CD4-positive, CD25-positive, alpha-beta regulatory T cell (primary cell): Measurements from ENCODE around the gene NAV2. TPM values are rescaled to one million over a fixed set of nuclear protein-coding genes. Genes with fewer than 3 reads are reported as not detected.

Source experiments
- ATAC-seq, 2 donors: fragments of 150-1000 bp; cut with Tn5 transposase; one replicate each; pipeline ENCODE4 v1.10.0; 2021; ENCODE audit warnings: low read depth in 2 of 2, moderate number of reproducible peaks in 2 of 2, moderate library complexity in 1 of 2
- DNase-seq, 3 donors: peaks; one replicate each; pipeline versions ENCODE4 v3.0.0 to v3.0.0-alpha.2; 2012 to 2022; ENCODE audit warnings: mixed read lengths in 1 of 3
- H3K27ac ChIP-seq: one replicate; pipeline ENCODE4 v1.7.0; 2013; ENCODE audit warnings: mild to moderate bottlenecking, low read length; ENCODE audit not compliant: insufficient read depth, poor library complexity, severe bottlenecking
- H3K27me3 ChIP-seq: one replicate; pipeline ENCODE4 v1.7.0; 2013; ENCODE audit warnings: low read length; ENCODE audit not compliant: control insufficient read depth, insufficient read depth
- H3K36me3 ChIP-seq: one replicate; pipeline ENCODE4 v1.7.0; 2013; ENCODE audit warnings: mild to moderate bottlenecking, low read length, moderate library complexity; ENCODE audit not compliant: control insufficient read depth, insufficient read depth
- H3K4me1 ChIP-seq: 2 replicates; pipeline ENCODE4 v1.7.0; 2013; ENCODE audit warnings: mild to moderate bottlenecking, low read length; ENCODE audit not compliant: insufficient read depth, control insufficient read depth, poor library complexity, severe bottlenecking
- H3K4me3 ChIP-seq: one replicate; pipeline ENCODE4 v1.7.0; 2013; ENCODE audit warnings: low read depth, mild to moderate bottlenecking, low read length, moderate library complexity
- H3K9me3 ChIP-seq, 2 experiments: 1 replicate in 1 of 2; 2 replicates in 1 of 2; pipeline ENCODE4 v1.7.0; 2013; ENCODE audit warnings: low read length in 2 of 2, mild to moderate bottlenecking in 1 of 2, moderate library complexity in 1 of 2; ENCODE audit not compliant: control insufficient read depth in 2 of 2
- H3K27ac Mint-ChIP-seq, 3 donors: one replicate each; pipeline ENCODE4 v1.8.0; 2020 to 2022; ENCODE audit warnings: mild to moderate bottlenecking in 3 of 3, mixed read lengths in 3 of 3, moderate library complexity in 2 of 3
- H3K27me3 Mint-ChIP-seq: one replicate; pipeline ENCODE4 v1.8.0; 2022; ENCODE audit warnings: mild to moderate bottlenecking, mixed read lengths
- H3K36me3 Mint-ChIP-seq: one replicate; pipeline ENCODE4 v1.8.0; 2020; ENCODE audit warnings: mixed read lengths
- H3K4me1 Mint-ChIP-seq, 4 donors: one replicate each; pipeline ENCODE4 v1.8.0; 2020 to 2022; ENCODE audit warnings: mixed read lengths in 4 of 4, mild to moderate bottlenecking in 1 of 4
- H3K4me3 Mint-ChIP-seq, 4 donors: one replicate each; pipeline ENCODE4 v1.8.0; 2020 to 2022; ENCODE audit warnings: mild to moderate bottlenecking in 4 of 4, mixed read lengths in 4 of 4, moderate library complexity in 3 of 4
- H3K9me3 Mint-ChIP-seq, 7 donors: one replicate each; pipeline ENCODE4 v1.8.0; 2020 to 2022; ENCODE audit warnings: mixed read lengths in 7 of 7, mild to moderate bottlenecking in 3 of 7, moderate library complexity in 2 of 7
- polyA plus RNA-seq, 4 donors: library from polyadenylated mRNA; unstranded; fragments of 300-500 nt; fragmentation: Illumina TruSeq; gene quantifications; one replicate each; pipeline ENCODE4 v1.2.3, GENCODE V29; 2021
- total RNA-seq: library from RNA; stranded (reverse); gene quantifications from one replicate; pipeline ENCODE4 v1.2.3, GENCODE V29; 2022

The NAV2 gene
- total and polyA plus RNA-seq, 5 donors from 2014 or later, result 0.14 to 0.59 (median 0.36) TPM; not detected in 2

DNA sequence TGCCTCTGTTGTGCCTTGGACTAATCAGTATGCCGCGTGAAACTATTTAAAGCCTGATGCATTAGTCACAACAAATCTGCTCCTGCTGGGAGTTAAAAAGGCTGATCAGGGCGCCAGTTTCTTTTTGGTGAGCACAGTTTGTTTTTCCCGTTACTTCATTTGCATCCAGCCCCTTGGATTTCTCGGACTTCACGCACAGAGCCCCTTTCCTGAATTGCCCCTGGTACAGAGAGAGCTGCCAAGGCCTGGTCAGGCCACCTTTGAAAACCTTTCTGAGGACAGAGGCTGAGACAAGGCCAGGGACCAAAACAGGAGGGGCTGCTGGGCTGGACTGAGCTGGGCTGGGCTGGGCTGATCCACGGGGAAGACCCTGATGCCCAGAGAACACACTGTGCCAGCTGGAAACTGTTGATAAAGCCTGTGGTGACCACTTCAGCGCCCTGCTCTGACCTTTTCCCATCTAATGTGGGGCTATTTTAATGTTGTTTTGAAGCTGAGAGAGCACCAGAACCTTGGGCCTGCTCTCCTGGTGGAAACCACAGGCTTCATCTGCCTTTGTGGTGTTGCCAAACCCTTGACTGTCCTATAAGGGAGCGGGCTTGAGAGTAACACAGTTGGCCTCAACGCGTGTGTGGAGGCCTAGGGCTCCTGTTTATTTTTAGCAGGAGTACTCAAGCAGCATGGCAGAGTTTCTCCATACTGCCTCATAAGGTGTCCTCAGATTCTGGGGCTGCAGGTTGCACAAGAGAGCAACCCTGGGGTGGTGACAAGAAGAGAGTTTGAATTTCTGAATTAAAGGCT lies 44.2 kb downstream of the NAV2 start:
- DNase-seq (no peak), ATAC-seq (no peak)
- peaks cover 17% of the 10 kb centered on the region for H3K27me3 Mint-ChIP-seq
- H3K4me3 ChIP-seq, result no peak overlapping the region
- H3K27ac Mint-ChIP-seq, result peak overlapping the region in 1 of 3 donors; percentile 71
- H3K27ac ChIP-seq, result no peak overlapping the region
- H3K4me1 ChIP-seq, result no peaks in the 10 kb centered on the region
- peaks cover under 1% of the 10 kb centered on the region for H3K27me3 ChIP-seq
- no peaks in the 10 kb centered on the region for H3K36me3 ChIP-seq
- peaks cover 0 to 6% (median 0%) of the 10 kb centered on the region in 7 donors for H3K9me3 Mint-ChIP-seq
- H3K4me1 Mint-ChIP-seq, result no peaks in the 10 kb centered on the region
- no peaks in the 10 kb centered on the region for H3K9me3 ChIP-seq
- no peaks in the 10 kb centered on the region for H3K36me3 Mint-ChIP-seq
- H3K4me3 Mint-ChIP-seq, result no peak overlapping the region

DNA sequence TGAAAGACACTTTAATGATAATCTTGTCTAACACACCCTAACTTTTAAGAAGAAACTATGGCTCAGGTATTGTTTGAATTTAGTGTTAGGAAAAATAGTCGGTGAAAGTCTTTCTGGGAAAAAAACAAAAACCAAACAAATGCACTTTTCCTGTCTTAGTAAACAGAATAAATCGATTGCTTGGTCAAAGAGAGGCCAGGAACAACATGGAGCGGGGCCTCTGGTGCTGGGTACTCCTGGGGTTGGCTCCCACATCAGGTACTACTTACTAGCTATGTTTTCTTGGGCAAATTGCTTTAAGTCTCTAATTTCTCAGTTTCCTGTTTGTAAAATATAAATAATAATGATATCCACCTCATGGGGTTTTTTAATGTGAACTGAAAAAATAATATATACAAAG lies 46.8 kb downstream of the NAV2 start:
- Histone ChIP-seq H3K27me3 (no peaks in the 10 kb centered on the region), H3K4me3 (no peak overlapping the region), H3K4me1 (no peaks in the 10 kb centered on the region), H3K36me3 (no peaks in the 10 kb centered on the region), H3K9me3 (no peaks in the 10 kb centered on the region), H3K27ac (no peak overlapping the region)
- H3K36me3 Mint-ChIP-seq, result no peaks in the 10 kb centered on the region
- no peak for ATAC-seq
- DNase-seq, result no peak
- H3K9me3 Mint-ChIP-seq, result peaks cover 0 to 6% (median 0%) of the 10 kb centered on the region in 7 donors
- H3K4me1 Mint-ChIP-seq, result no peaks in the 10 kb centered on the region
- no peak overlapping the region for H3K4me3 Mint-ChIP-seq
- H3K27me3 Mint-ChIP-seq, result peaks cover 13% of the 10 kb centered on the region
- no peak overlapping the region for H3K27ac Mint-ChIP-seq

DNA sequence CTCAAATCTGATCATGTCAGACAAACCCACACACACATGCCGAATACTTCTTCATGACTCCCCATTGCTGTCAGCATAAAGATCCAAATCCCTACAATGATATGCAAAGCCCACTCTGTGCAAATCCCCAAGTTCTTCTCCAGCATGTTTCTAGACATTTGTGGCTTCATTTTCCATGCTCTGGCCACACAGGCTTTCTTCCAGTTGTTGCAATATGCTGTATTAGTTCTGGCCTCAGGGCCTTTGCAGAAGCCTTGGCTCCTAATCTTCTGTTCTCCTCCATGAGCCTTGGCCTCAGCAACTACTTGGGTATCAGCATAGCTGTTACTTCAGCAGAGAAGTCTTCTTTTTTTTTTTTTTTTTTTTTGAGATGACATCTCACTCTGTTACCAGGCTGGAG lies 49.6 kb downstream of the NAV2 start:
- Histone ChIP-seq H3K36me3 (no peaks in the 10 kb centered on the region), H3K27me3 (peaks cover 3% of the 10 kb centered on the region), H3K4me3 (no peak overlapping the region), H3K27ac (no peak overlapping the region), H3K9me3 (no peaks in the 10 kb centered on the region), H3K4me1 (no peaks in the 10 kb centered on the region)
- no peak for ATAC-seq
- Mint-ChIP-seq H3K27ac (no peak overlapping the region), H3K27me3 (peaks cover 21% of the 10 kb centered on the region), H3K9me3 (peaks cover 0 to 3% (median 0%) of the 10 kb centered on the region in 7 donors), H3K4me3 (no peak overlapping the region), H3K36me3 (no peaks in the 10 kb centered on the region), H3K4me1 (no peaks in the 10 kb centered on the region)
- no peak for DNase-seq

DNA sequence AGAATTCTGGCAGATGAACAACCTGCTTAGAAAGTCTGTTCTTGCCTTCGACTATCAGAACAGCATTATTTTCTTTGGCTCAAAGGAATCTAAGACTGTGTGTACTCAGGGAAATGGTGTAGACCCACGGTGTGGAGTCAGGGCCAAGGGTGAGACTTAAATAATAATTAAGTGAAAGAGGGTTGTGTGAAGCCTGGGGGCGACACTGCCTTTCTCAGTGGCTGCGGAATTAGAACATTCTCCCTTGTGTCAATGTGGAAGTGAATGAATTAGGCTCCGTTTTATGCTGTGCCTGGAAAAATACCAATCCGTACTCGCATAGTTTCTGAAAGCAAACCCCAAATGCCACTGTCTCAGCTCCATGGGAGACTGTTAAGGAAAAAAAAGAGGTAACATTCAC lies 50.7 kb downstream of the NAV2 start:
- DNase-seq (no peak), ATAC-seq (no peak)
- peaks cover 22% of the 10 kb centered on the region for H3K27me3 Mint-ChIP-seq
- H3K36me3 Mint-ChIP-seq, result no peaks in the 10 kb centered on the region
- no peak overlapping the region for H3K4me3 Mint-ChIP-seq
- no peak overlapping the region for H3K27ac Mint-ChIP-seq
- Histone ChIP-seq H3K4me3 (no peak overlapping the region), H3K4me1 (no peaks in the 10 kb centered on the region), H3K36me3 (no peaks in the 10 kb centered on the region), H3K9me3 (no peaks in the 10 kb centered on the region), H3K27me3 (peaks cover 5% of the 10 kb centered on the region), H3K27ac (no peak overlapping the region)
- H3K4me1 Mint-ChIP-seq, result no peaks in the 10 kb centered on the region
- peaks cover 0 to 3% (median 0%) of the 10 kb centered on the region in 7 donors for H3K9me3 Mint-ChIP-seq

DNA sequence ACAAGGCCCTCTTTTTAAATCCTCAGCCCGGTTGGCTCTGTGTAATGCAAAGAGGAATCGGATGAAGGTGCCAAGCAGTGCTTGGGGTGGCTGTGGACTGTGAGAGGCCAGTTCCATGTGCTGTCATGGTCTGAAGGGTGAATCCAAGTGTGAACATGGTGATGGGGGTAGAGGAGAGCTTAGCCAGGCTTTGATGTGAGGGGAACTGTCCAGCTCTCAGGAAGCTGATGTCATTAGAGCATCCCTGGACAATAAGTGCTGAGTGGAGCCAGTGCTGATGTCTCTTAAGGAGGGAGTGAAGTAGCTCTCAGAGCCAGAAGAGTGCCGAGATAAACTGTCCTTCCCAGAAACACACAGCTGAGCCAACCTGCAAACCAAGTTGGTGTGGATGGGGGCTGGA lies 53.6 kb downstream of the NAV2 start:
- H3K27ac ChIP-seq, result no peak overlapping the region
- H3K27me3 ChIP-seq, result peaks cover 5% of the 10 kb centered on the region
- Mint-ChIP-seq H3K27ac (no peak overlapping the region), H3K4me3 (no peak overlapping the region), H3K36me3 (no peaks in the 10 kb centered on the region), H3K27me3 (peaks cover 14% of the 10 kb centered on the region), H3K9me3 (peaks cover 0 to under 1% (median 0%) of the 10 kb centered on the region in 7 donors), H3K4me1 (no peaks in the 10 kb centered on the region)
- no peak overlapping the region for H3K4me3 ChIP-seq
- H3K36me3 ChIP-seq, result no peaks in the 10 kb centered on the region
- DNase-seq (no peak), ATAC-seq (no peak)
- no peaks in the 10 kb centered on the region for H3K9me3 ChIP-seq
- no peaks in the 10 kb centered on the region for H3K4me1 ChIP-seq

DNA sequence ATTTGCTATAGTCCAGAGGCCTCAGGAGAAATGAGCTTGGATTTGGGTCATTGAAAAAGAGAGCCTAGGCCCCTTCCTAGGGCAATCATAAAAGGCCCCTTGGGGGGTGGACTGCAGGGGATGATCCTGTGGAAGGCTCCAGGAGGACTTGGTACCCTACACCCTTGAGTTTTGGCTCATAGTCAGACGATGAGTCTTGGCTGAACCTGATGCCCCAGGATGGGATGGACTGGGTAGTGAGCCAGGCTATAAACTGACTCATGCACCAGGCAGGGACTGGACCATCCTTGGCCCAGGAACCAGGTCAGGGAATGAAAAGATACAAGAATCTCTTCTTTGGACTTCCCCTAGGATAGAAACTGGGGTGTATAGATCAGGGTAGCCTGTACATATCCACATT lies 54.2 kb downstream of the NAV2 start:
- Mint-ChIP-seq H3K4me1 (no peaks in the 10 kb centered on the region), H3K27me3 (peaks cover 13% of the 10 kb centered on the region), H3K36me3 (no peaks in the 10 kb centered on the region), H3K27ac (no peak overlapping the region), H3K4me3 (no peak overlapping the region), H3K9me3 (no peaks in the 10 kb centered on the region)
- ATAC-seq (no peak), DNase-seq (no peak)
- peaks cover 5% of the 10 kb centered on the region for H3K27me3 ChIP-seq
- H3K9me3 ChIP-seq, result no peaks in the 10 kb centered on the region
- no peaks in the 10 kb centered on the region for H3K36me3 ChIP-seq
- no peak overlapping the region for H3K27ac ChIP-seq
- H3K4me1 ChIP-seq, result no peaks in the 10 kb centered on the region
- H3K4me3 ChIP-seq, result no peak overlapping the region

DNA sequence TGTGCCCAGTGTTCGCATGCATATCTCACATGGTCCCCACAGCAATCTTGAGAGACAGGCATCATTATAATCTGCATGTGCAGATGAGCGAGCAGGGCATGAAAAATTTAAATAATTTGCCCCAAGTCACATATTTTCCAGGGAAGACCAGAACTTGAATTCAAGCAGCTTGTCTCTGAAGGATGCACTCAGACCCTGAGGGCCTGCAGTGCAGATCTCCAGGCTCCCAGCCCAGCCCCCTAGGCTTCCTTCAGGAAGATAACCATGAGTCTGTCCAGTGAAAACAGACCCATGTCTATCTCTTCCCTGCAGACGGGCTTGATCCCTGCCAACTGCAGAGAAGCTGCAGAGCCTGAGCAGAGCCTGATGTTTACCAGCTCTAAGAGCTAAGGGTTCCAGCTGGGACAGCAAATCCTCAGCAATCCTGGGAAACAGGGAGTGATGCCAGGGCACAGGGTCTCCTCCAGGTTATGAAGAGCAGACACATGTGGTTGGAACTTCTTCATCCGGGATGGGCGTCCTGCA lies 55.1 kb downstream of the NAV2 start:
- peaks cover 19% of the 10 kb centered on the region for H3K27me3 Mint-ChIP-seq

DNA sequence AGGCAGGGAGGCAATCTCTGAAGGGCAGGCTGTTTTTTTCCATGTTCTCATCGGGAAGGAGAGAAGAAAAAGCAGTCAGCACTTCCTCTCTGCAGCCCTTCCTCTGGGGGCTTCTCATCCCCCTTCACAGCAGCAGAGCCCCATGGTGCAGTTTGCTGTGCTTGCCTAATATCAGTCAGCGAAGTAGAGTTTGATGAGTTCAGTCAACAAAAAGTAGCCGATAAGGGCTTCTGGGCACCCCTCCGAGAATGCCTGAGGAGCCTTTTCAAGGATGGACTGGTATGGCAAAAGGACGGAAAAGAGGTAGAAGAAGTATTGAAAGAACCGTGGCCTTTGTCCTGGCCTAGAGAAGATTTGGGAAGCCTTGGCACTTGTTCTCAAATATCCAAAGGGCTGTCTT lies 55.6 kb downstream of the NAV2 start:
- ATAC-seq, result no peak
- no peaks in the 10 kb centered on the region for H3K36me3 ChIP-seq
- peaks cover 20% of the 10 kb centered on the region for H3K27me3 Mint-ChIP-seq

More for the DNA sequence above, 55.1 kb downstream of the NAV2 start:
- Mint-ChIP-seq H3K27ac (no peak overlapping the region), H3K9me3 (no peaks in the 10 kb centered on the region), H3K4me3 (no peak overlapping the region), H3K4me1 (no peaks in the 10 kb centered on the region), H3K36me3 (no peaks in the 10 kb centered on the region)
- H3K36me3 ChIP-seq, result no peaks in the 10 kb centered on the region
- H3K4me3 ChIP-seq, result no peak overlapping the region
- H3K27ac ChIP-seq, result no peak overlapping the region
- ATAC-seq (no peak), DNase-seq (no peak)
- H3K4me1 ChIP-seq, result no peaks in the 10 kb centered on the region
- no peaks in the 10 kb centered on the region for H3K9me3 ChIP-seq
- peaks cover 5% of the 10 kb centered on the region for H3K27me3 ChIP-seq

More for the DNA sequence above, 55.6 kb downstream of the NAV2 start:
- Histone ChIP-seq H3K9me3 (no peaks in the 10 kb centered on the region), H3K27ac (no peak overlapping the region), H3K4me3 (no peak overlapping the region), H3K4me1 (no peaks in the 10 kb centered on the region), H3K27me3 (peaks cover 5% of the 10 kb centered on the region)
- no peaks in the 10 kb centered on the region for H3K36me3 Mint-ChIP-seq
- DNase-seq, result no peak
- H3K9me3 Mint-ChIP-seq, result no peaks in the 10 kb centered on the region
- H3K4me1 Mint-ChIP-seq, result no peaks in the 10 kb centered on the region
- H3K27ac Mint-ChIP-seq, result no peak overlapping the region
- H3K4me3 Mint-ChIP-seq, result no peak overlapping the region
